ENCODE measurements around the gene FOXI3. TPM values are rescaled to one million over a fixed set of nuclear protein-coding genes. Genes with fewer than 3 reads are reported as not detected.

FOXI3 gene
- total and polyA plus RNA-seq, 4 donors, result not detected

DNA sequence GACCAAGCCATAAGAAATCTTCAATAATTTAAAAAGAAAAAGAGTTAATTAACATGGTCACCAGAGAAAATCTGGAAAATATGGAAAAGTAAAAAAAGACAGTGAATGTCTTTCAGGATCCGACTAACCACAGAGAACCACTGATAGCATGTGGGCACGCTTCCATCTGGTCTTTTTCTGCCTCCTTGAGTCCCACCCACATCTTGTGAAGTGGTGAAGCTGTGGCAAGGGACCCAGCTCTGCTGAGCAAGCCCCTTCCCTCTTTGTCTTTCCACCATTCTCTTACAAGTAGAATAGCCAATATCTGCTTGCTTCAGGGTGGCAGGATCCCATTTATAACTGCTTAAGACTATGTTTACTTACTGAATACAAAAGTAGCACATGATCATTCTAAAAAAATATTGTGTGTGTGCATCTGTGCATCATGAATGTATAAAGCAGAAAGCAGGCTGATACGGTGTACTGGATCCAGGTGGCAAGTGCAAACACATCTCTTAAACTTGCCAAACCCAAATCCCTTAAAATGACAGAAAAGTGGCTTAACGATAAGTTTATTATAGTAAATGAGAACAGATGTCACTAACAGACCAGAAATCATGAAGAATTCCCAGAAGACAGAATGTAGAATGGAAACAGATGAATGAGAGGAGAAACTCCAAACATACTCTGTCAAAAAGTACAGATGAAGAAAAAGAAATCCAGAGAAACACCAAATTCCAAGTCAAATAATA lies 52.3 kb downstream of the FOXI3 start:
- peaks cover 0 to 3% (median 0%) of the 10 kb centered on the region in 4 donors for H3K27me3 ChIP-seq (ENCODE audit: control insufficient read depth in 4 of 4, insufficient read depth in 4 of 4, low read length in 3 of 4)
- no peak overlapping the region for H3K9ac ChIP-seq (ENCODE audit: low read depth in 1 of 2, low read length in 2 of 2)
- no peaks in the 10 kb centered on the region for H3K36me3 ChIP-seq (ENCODE audit: control insufficient read depth in 4 of 4, insufficient read depth in 3 of 4, low read depth in 1 of 4, low read length in 3 of 4)
- no peak for DNase-seq (ENCODE audit: low spot score)
- H3K4me3 ChIP-seq (ENCODE audit: low read depth in 1 of 3, low read length in 3 of 3), result no peak overlapping the region
- no peaks in the 10 kb centered on the region for H3K9me3 ChIP-seq (ENCODE audit: control insufficient read depth in 4 of 4, low read length in 3 of 4)
- no peaks in the 10 kb centered on the region for H3K4me1 ChIP-seq (ENCODE audit: control insufficient read depth in 4 of 4, insufficient read depth in 4 of 4, low read length in 3 of 4)
- TF ChIP-seq NR2F2 (IDR thresholded peaks at IDR 0.05) (no peak), SP1 (IDR thresholded peaks at IDR 0.05) (no peak), TAF1 (conservative IDR thresholded peaks at IDR 0.05) (no peak), JUND (IDR thresholded peaks at IDR 0.05) (no peak), FOXA1 (IDR thresholded peaks at IDR 0.05) (no peak), EGR1 (IDR thresholded peaks at IDR 0.05; ENCODE audit: low read depth in 2 of 2) (no peak), YY1 (IDR thresholded peaks at IDR 0.05) (no peak)
- TF ChIP-seq, protein P1, sequence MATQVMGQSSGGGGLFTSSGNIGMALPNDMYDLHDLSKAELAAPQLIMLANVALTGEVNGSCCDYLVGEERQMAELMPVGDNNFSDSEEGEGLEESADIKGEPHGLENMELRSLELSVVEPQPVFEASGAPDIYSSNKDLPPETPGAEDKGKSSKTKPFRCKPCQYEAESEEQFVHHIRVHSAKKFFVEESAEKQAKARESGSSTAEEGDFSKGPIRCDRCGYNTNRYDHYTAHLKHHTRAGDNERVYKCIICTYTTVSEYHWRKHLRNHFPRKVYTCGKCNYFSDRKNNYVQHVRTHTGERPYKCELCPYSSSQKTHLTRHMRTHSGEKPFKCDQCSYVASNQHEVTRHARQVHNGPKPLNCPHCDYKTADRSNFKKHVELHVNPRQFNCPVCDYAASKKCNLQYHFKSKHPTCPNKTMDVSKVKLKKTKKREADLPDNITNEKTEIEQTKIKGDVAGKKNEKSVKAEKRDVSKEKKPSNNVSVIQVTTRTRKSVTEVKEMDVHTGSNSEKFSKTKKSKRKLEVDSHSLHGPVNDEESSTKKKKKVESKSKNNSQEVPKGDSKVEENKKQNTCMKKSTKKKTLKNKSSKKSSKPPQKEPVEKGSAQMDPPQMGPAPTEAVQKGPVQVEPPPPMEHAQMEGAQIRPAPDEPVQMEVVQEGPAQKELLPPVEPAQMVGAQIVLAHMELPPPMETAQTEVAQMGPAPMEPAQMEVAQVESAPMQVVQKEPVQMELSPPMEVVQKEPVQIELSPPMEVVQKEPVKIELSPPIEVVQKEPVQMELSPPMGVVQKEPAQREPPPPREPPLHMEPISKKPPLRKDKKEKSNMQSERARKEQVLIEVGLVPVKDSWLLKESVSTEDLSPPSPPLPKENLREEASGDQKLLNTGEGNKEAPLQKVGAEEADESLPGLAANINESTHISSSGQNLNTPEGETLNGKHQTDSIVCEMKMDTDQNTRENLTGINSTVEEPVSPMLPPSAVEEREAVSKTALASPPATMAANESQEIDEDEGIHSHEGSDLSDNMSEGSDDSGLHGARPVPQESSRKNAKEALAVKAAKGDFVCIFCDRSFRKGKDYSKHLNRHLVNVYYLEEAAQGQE (IDR thresholded peaks at IDR 0.05), result no peak
- no peak overlapping the region for H3K27ac ChIP-seq (ENCODE audit: low read depth in 1 of 2, low read length in 2 of 2)
- WGBS, result 77% methylated on average over 4 of the region's 4 CpGs

DNA sequence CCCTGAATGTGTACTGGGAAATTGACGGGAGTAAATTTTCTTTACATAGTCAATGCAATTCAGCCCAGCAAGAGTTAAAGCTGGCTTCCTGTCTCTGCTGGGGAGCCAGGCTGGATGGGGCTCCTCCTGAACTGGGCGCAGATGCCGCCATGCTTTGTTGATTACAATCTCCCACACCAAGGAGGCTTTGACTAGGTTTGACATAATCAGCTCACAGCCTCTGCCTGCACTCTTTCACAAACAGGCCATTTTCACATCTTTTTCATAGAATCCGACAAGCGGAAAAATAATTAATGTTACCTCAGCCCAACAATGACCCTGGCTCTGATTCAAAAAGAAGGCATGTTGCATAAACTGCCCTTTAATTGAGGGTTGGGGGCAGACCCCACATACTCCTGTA lies 54.3 kb downstream of the FOXI3 start:
- Histone ChIP-seq H3K36me3 (ENCODE audit: control insufficient read depth in 4 of 4, insufficient read depth in 3 of 4, low read depth in 1 of 4, low read length in 3 of 4) (no peaks in the 10 kb centered on the region), H3K27ac (ENCODE audit: low read depth in 1 of 2, low read length in 2 of 2) (no peak overlapping the region), H3K9ac (ENCODE audit: low read depth in 1 of 2, low read length in 2 of 2) (no peak overlapping the region), H3K9me3 (ENCODE audit: control insufficient read depth in 4 of 4, low read length in 3 of 4) (no peaks in the 10 kb centered on the region), H3K4me3 (ENCODE audit: low read depth in 1 of 3, low read length in 3 of 3) (no peak overlapping the region), H3K4me1 (ENCODE audit: control insufficient read depth in 4 of 4, insufficient read depth in 4 of 4, low read length in 3 of 4) (no peaks in the 10 kb centered on the region), H3K27me3 (ENCODE audit: control insufficient read depth in 4 of 4, insufficient read depth in 4 of 4, low read length in 3 of 4) (peaks cover 0 to 3% (median 0%) of the 10 kb centered on the region in 4 donors)
- TF ChIP-seq TAF1 (conservative IDR thresholded peaks at IDR 0.05) (no peak), FOXA1 (IDR thresholded peaks at IDR 0.05) (no peak), NR2F2 (IDR thresholded peaks at IDR 0.05) (no peak), GABPA (IDR thresholded peaks at IDR 0.05 in 1 of 2, conservative IDR thresholded peaks at IDR 0.05 in 1 of 2) (no peak), RXRA (IDR thresholded peaks at IDR 0.05) (no peak), FOXA2 (IDR thresholded peaks at IDR 0.05) (no peak), EGR1 (IDR thresholded peaks at IDR 0.05; ENCODE audit: low read depth in 2 of 2) (no peak), SP1 (IDR thresholded peaks at IDR 0.05) (no peak), YY1 (IDR thresholded peaks at IDR 0.05) (no peak), HNF4A (conservative IDR thresholded peaks at IDR 0.05) (no peak)
- TF ChIP-seq, protein P2, sequence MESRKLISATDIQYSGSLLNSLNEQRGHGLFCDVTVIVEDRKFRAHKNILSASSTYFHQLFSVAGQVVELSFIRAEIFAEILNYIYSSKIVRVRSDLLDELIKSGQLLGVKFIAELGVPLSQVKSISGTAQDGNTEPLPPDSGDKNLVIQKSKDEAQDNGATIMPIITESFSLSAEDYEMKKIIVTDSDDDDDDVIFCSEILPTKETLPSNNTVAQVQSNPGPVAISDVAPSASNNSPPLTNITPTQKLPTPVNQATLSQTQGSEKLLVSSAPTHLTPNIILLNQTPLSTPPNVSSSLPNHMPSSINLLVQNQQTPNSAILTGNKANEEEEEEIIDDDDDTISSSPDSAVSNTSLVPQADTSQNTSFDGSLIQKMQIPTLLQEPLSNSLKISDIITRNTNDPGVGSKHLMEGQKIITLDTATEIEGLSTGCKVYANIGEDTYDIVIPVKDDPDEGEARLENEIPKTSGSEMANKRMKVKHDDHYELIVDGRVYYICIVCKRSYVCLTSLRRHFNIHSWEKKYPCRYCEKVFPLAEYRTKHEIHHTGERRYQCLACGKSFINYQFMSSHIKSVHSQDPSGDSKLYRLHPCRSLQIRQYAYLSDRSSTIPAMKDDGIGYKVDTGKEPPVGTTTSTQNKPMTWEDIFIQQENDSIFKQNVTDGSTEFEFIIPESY (IDR thresholded peaks at IDR 0.05), result no peak
- TF ChIP-seq, protein P3, sequence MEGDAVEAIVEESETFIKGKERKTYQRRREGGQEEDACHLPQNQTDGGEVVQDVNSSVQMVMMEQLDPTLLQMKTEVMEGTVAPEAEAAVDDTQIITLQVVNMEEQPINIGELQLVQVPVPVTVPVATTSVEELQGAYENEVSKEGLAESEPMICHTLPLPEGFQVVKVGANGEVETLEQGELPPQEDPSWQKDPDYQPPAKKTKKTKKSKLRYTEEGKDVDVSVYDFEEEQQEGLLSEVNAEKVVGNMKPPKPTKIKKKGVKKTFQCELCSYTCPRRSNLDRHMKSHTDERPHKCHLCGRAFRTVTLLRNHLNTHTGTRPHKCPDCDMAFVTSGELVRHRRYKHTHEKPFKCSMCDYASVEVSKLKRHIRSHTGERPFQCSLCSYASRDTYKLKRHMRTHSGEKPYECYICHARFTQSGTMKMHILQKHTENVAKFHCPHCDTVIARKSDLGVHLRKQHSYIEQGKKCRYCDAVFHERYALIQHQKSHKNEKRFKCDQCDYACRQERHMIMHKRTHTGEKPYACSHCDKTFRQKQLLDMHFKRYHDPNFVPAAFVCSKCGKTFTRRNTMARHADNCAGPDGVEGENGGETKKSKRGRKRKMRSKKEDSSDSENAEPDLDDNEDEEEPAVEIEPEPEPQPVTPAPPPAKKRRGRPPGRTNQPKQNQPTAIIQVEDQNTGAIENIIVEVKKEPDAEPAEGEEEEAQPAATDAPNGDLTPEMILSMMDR (IDR thresholded peaks at IDR 0.05; ENCODE audit: low read depth, low read length, missing input control), result no peak
- TF ChIP-seq, protein P1 (IDR thresholded peaks at IDR 0.05), result no peak
- TF ChIP-seq, protein P4, sequence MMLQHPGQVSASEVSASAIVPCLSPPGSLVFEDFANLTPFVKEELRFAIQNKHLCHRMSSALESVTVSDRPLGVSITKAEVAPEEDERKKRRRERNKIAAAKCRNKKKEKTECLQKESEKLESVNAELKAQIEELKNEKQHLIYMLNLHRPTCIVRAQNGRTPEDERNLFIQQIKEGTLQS (IDR thresholded peaks at IDR 0.05), result no peak
- TF ChIP-seq, protein P5, sequence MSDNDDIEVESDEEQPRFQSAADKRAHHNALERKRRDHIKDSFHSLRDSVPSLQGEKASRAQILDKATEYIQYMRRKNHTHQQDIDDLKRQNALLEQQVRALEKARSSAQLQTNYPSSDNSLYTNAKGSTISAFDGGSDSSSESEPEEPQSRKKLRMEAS (IDR thresholded peaks at IDR 0.05), result no peak
- no peak for DNase-seq (ENCODE audit: low spot score)
- 69% methylated on average over 5 of the region's 5 CpGs for WGBS

Measured in liver (tissue), 9 donors.